Measurements from ENCODE around the gene FN1. TPM values are rescaled to one million over a fixed set of nuclear protein-coding genes. Genes with fewer than 3 reads are reported as not detected.

Gene FN1
- total and polyA plus RNA-seq, 2 of the 8 experiments (the other 6 are each of a cell fraction or from before 2014, with no cell fraction given): 42.9 to 109 TPM

- Histone ChIP-seq H2BK5ac (ENCODE audit: low read depth, low read length) (no peak overlapping the region), H3K23ac (ENCODE audit: insufficient read length) (no peak overlapping the region), H4K91ac (replicated peaks; ENCODE audit: insufficient read length, low read length) (no peak overlapping the region), H2BK15ac (ENCODE audit: low read length) (no peak overlapping the region), H3K18ac (ENCODE audit: extremely low read depth, low read length) (no peak overlapping the region), H3K14ac (ENCODE audit: insufficient read length) (no peak overlapping the region), H2AK5ac (ENCODE audit: low read depth, low read length) (no peak overlapping the region), H3K4ac (replicated peaks; ENCODE audit: insufficient read length, low read depth, low read length) (no peak overlapping the region), H2BK120ac (replicated peaks; ENCODE audit: low read depth, low read length) (no peak overlapping the region), H3K36me3 (ENCODE audit: control insufficient read depth in 2 of 4, insufficient read depth in 4 of 4, low read length in 3 of 4) (peaks cover 0 to 33% (median 5%) of the 10 kb centered on the region in 4 experiments; a peak in 6 of 8 replicates), H4K20me1 (replicated peaks in 1 of 2; ENCODE audit: control insufficient read depth in 1 of 2, insufficient read depth in 2 of 2, low read length in 2 of 2) (no peaks in the 10 kb centered on the region), H2BK12ac (ENCODE audit: low read depth, low read length) (no peak overlapping the region), H3K9ac (replicated peaks in 1 of 4; ENCODE audit: extremely low read depth in 1 of 4, low read depth in 3 of 4, low read length in 3 of 4) (no peak overlapping the region), H3K79me1 (ENCODE audit: low read depth, low read length) (no peaks in the 10 kb centered on the region), H3K9me3 (ENCODE audit: insufficient read depth in 2 of 2, low read depth in 1 of 2, low read length in 1 of 2) (no peaks in the 10 kb centered on the region), H3K4me2 (ENCODE audit: insufficient read depth in 1 of 2, low read depth in 2 of 2, low read length in 2 of 2) (no peak overlapping the region), H3K23me2 (ENCODE audit: low read depth, low read length) (no peaks in the 10 kb centered on the region), H4K5ac (ENCODE audit: insufficient read length, low read depth, low read length) (no peak overlapping the region), H3K56ac (replicated peaks; ENCODE audit: insufficient read length, low read depth, low read length) (no peak overlapping the region), H4K8ac (ENCODE audit: extremely low read depth, insufficient read depth, low read length) (no peak overlapping the region), H3K27me3 (replicated peaks in 1 of 4; ENCODE audit: control insufficient read depth in 3 of 4, extremely low read depth in 1 of 4, insufficient read depth in 3 of 4, low read length in 3 of 4) (no peaks in the 10 kb centered on the region), H3K79me2 (ENCODE audit: control insufficient read depth in 1 of 2, insufficient read depth in 2 of 2, low read length in 2 of 2) (no peaks in the 10 kb centered on the region), H2BK20ac (ENCODE audit: low read length) (no peak overlapping the region), H3K27ac (ENCODE audit: low read depth, low read length) (no peak overlapping the region), H3K4me3 (ENCODE audit: extremely low read depth in 1 of 4, insufficient read depth in 2 of 4, low read depth in 3 of 4, low read length in 4 of 4) (no peak overlapping the region), H3K4me1 (replicated peaks in 1 of 4; ENCODE audit: control insufficient read depth in 3 of 4, insufficient read depth in 4 of 4, low read length in 3 of 4) (no peaks in the 10 kb centered on the region), H2AFZ (ENCODE audit: low read length) (no peak overlapping the region)
- DNase-seq (ENCODE audit: low read depth in 1 of 2, low spot score in 2 of 2): no peak
- ChIA-PET CTCF (ENCODE audit: partially characterized antibody) (no interaction called here), POLR2A (ENCODE audit: partially characterized antibody) (no interaction called here)
- 89% methylated on average over 5 of the region's 5 CpGs; no CpG with 5 or more reads in 1 of the 2 experiments for WGBS, 2 experiments (ENCODE audit: extremely low coverage in 1 of 2, insufficient coverage in 1 of 2, insufficient read length in 1 of 2, insufficient replicate concordance in 2 of 2, low coverage in 1 of 2, low lambda C conversion rate in 2 of 2, missing lambda C conversion rate in 1 of 2)
- FAIRE-seq: no peak
- TF ChIP-seq SIRT6 (IDR thresholded peaks at IDR 0.05; ENCODE audit: low read length): no peak
- TF ChIP-seq CEBPB (IDR thresholded peaks at IDR 0.05; ENCODE audit: low read depth, low read length): no peak
- no peak for TF ChIP-seq GTF2F1 (IDR thresholded peaks at IDR 0.05; ENCODE audit: borderline replicate concordance, low read depth, low read length)
- no peak for TF ChIP-seq TCF12 (IDR thresholded peaks at IDR 0.05; ENCODE audit: low read depth, low read length)
- no peak for TF ChIP-seq E2F6 (IDR thresholded peaks at IDR 0.05)
- no peak for TF ChIP-seq RXRA (IDR thresholded peaks at IDR 0.05; ENCODE audit: insufficient read depth, low read depth, low read length)
- no peak for TF ChIP-seq HDAC2 (IDR thresholded peaks at IDR 0.05; ENCODE audit: borderline replicate concordance in 1 of 2, low read depth in 2 of 2, low read length in 2 of 2)
- TF ChIP-seq JUN (IDR thresholded peaks at IDR 0.05; ENCODE audit: low read depth, low read length): no peak
- no peak for TF ChIP-seq KDM1A (IDR thresholded peaks at IDR 0.05; ENCODE audit: borderline replicate concordance, low read length)
- no peak for TF ChIP-seq FOSL1 (IDR thresholded peaks at IDR 0.05; ENCODE audit: insufficient read depth, low read depth, low read length)
- TF ChIP-seq NRF1 (IDR thresholded peaks at IDR 0.05; ENCODE audit: low read depth, low read length): no peak
- TF ChIP-seq SIX5 (IDR thresholded peaks at IDR 0.05; ENCODE audit: low read depth, low read length): no peak
- TF ChIP-seq KDM5A (IDR thresholded peaks at IDR 0.05; ENCODE audit: low read length): no peak
- no peak for TF ChIP-seq SP1 (IDR thresholded peaks at IDR 0.05; ENCODE audit: low read depth, low read length)
- TF ChIP-seq GABPA (IDR thresholded peaks at IDR 0.05; ENCODE audit: borderline replicate concordance, insufficient read depth, low read length): no peak
Measured at GRCh38 chr2:215427585-215427984, 8.3 kb downstream of the FN1 start.
